NCI-H2227 (cell line): ENCODE results near the gene NIBAN1.

ENCODE experiments used
- DNase-seq: peaks from one replicate; lab custom pipeline; 2025; ENCODE audit not compliant: unreplicated experiment; lab: John Stamatoyannopoulos, UW

Gene NIBAN1

DNA sequence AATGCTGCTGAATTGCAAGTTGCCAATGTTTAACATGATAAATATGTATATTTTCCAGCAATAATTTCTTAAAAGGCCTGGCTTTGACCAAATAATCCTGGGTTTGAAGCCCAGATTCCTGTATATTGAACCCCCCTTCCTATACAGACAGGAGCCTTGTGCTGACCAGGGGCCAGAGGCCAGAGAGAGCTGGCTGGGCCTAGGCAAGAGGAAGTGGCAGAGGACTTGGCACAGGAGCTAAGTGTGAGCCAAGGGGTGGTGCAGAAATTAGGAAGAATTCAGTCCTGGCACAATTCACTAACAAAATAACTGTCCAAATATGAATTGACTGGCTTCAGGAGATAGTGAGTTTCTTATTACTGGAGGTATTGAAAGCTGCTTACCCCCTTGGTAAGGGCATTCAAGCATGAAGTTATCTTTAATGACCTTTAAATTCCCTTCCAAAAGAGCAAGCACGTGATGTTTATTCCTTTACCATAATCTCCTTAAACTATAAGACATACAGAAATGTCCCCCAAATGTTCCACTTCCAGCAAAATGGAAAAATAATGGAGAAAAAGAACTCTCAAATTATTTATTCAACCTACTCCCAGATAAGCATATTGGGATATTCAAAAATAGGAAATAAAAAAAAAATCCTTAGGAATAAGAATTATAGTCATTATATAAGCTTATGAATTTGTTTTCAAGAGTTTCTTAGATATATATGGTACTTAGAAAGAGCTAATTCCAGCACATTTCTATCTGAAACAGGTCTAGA is 26.6 kb downstream of the NIBAN1 start:
- peak; percentile 20 for DNase-seq

GRCh38 chr1:184945678-184946412 is 28.5 kb downstream of the NIBAN1 start:
- DNase-seq = no peak

DNA sequence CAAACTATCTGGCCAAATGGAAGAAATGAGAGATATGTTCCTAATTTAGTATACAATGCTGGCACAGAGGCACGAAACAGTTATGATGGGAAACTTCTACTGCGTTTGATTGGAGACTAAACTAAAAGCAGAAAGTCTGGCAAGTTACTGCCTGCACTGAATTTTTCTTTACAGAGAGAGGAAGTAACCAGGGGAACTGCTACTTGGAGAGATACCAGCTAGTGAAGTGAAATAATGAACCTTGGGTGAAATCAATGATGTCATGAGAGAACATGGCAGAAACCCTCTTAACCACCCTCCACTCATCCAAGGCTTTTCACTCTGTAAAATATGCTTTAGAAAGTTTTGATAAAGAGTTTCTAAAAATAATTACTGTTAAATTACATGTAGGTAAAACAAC is 29.3 kb downstream of the NIBAN1 start:
- no peak for DNase-seq

- DNase-seq = no peak
Measured at GRCh38 chr1:184943998-184944397, 30.3 kb downstream of the NIBAN1 start.

- DNase-seq = no peak
Measured at GRCh38 chr1:184941735-184942134, 32.6 kb downstream of the NIBAN1 start.

DNA sequence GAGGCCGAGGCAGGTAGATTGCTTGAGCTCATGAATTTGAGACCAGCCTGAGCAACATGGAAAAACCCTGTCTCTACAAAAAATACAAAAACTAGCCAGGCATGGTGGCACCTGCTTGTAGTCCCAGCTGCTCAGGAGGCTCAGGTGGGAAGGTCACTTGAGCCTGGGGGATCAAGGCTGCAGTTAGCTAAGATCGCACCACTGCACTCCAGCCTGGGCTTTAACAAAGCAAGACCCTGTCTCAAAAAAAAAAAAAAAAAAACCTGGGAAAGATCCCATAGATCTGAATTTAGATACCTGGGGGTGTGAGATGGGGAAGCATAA is 32.9 kb downstream of the NIBAN1 start:
- DNase-seq = no peak

GRCh38 chr1:184940694-184941409 is 33.5 kb downstream of the NIBAN1 start:
- no peak for DNase-seq

- no peak for DNase-seq
Measured at GRCh38 chr1:184940226-184940625, 34.1 kb downstream of the NIBAN1 start.

DNA sequence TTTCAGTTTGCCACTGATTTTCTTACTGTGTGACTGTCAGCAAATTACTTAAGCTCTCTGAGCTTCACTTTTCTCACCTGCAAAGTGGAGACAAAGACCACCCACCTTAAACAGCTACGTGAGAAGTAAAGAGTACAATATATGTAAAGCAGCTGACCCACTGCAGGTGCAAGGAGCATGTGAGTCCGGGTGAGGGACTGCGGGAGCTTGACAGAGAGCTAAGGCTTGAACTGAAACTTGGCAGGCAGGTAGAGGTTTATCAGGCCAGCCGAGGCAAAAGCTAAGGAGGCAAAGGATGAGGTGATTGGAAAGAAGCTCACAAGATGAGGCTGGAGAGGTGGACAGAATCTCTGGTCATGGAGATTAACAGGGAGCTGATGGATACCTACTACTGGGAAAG is 36.6 kb downstream of the NIBAN1 start:
- no peak for DNase-seq

- no peak for DNase-seq
Measured at GRCh38 chr1:184935920-184936798, 38.1 kb downstream of the NIBAN1 start.

DNA sequence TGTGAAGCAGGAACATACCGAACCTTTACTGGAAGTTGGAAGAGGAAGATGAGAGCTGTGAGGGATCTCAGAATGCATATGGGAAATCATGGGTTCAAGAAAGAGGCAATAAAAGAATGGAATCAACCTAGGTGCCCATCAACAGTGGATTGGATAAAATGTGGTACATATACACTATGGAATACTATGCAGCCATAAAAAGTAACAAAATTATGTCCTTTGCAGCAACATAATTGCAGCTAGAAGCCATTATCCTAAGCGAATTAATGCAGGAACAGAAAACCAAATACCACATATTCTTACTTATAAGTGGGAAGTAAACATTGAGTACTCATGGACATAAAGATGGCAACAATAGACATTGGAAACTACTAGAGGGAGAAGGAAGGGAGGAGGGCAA is 40.4 kb downstream of the NIBAN1 start:
- DNase-seq = no peak

DNA sequence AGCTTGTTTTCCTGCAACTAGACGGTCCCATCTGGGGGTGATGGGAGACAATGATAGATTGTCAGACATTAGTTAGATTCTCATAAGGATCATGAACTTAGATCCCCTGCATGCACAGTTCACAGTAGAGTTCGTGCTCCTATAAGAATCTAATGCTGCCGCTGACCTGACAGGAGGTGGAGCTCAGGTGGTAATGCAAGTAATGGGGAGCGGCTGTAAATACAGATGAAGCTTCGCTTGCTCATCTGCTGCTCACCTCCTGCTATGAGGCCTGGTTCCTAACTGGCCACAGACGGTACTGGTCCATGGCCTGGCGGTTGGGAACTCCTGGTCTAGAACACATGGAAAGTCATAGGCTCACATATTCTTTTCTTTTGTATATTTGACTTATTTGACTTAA is 42.0 kb downstream of the NIBAN1 start:
- no peak for DNase-seq

DNA sequence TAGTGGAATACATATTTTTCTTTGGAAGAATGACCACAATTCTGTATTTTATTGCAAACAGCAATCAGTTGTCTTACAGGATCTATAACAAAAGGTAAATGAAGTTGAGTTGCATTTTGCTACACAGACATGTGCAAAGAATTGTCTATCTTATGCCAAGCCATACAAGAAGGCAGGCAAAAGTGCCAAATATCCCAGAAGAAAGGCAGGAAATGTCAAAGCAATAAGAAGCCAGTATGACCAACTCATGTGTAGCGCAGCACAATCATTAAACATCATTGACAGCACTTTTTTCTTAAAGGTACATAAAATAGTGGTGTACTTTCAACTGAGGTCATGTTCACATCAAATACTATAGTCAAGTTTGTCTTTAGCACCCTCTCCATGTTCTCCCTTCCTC is 42.7 kb downstream of the NIBAN1 start:
- DNase-seq = no peak

DNA sequence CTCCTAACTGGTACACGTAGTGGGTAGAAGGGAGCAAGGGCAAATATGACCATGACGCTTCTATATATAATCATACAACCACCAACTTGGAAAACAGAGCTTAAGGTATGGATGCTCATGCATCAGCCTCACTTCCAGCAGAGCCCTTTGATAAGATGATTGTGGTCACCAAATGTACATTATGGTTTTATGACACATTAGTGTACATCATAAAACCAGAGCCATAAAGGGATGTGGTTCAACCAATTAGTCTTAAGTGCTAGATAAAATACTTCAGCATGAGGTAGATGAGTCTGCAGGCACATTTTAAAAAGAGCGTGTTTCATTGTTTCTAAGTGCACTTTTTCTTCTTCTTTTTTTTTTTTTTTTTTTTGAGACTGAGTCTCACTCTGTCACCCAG is 43.7 kb downstream of the NIBAN1 start:
- no peak for DNase-seq

DNA sequence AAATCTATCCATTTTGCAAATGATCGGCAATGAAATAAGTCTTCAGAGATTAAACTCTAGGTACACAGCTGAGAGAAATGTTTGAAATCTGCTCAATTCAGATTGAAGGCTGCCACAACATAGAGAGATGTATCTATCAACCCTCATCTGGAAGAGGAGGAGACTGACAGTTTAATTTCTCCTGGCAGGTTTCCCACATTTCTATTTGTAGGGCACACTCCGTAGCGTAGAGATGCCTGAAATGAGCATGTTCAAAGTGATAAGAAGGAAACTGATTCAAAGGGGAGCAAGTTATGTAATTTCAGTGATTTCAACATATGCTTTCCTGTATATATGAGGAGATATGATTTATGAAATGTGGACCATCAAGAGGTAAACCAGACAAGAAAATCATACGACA is 44.1 kb downstream of the NIBAN1 start:
- DNase-seq = no peak

DNA sequence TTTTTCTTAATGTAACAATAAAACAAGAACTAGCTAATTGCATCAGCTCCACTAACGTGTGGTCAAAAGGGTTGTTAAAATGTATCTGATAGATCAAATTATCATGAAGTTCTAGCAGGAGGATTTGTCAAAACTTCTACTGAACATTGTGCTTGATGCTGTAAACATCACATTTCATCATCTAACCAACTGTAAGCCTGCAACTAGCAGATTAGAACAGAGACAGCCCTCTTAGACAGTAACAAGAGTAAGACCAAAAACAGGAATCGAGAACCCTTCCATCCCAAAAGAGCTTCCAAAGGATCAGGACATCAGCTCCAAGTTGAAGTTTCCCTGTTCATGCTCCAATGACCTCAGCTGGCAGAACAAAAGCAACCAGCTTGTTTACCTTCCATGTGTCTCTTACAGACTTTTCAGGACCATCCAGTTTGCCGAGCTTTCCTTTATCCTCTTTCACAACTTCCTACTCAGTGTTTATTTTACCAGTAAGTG is 44.6 kb downstream of the NIBAN1 start:
- DNase-seq = no peak

- no peak for DNase-seq
Measured at GRCh38 chr1:184928394-184928793, 45.9 kb downstream of the NIBAN1 start.
